K562 (cell line): ENCODE results near the gene ARID4B. TPM values are rescaled to one million over a fixed set of nuclear protein-coding genes. Genes with fewer than 3 reads are reported as not detected.
A peak's percentile ranks its signal among the peaks of the same experiment; 100 is the strongest.

Source experiments
- ATF6 ChIP-seq: sonication (generic); formaldehyde crosslinking; IDR thresholded peaks from 2 replicates; pipeline ENCODE4 v1.4.0; 2020; ENCODE audit warnings: mild to moderate bottlenecking, missing genetic modification reagents
- BRF1 ChIP-seq: IDR thresholded peaks from 3 replicates; pipeline ENCODE4 v1.6.1; 2011; ENCODE audit warnings: borderline replicate concordance, mild to moderate bottlenecking; ENCODE audit not compliant: insufficient read length; ENCODE audit errors: extremely low read depth
- CGGBP1 ChIP-seq: fragments of 250-450 bp; sonication (Bioruptor Pico); IDR thresholded peaks from 2 replicates; pipeline ENCODE4 v1.9.0; 2021; ENCODE audit warnings: mild to moderate bottlenecking
- CREB3 ChIP-seq: fragments of 450-650 bp; conservative IDR thresholded peaks from 2 replicates; pipeline ENCODE4 v1.6.1; 2016; ENCODE audit warnings: missing genetic modification characterization, low read depth, mild to moderate bottlenecking, missing compliant biosample characterization, moderate library complexity
- DIDO1 ChIP-seq: fragments of 450-650 bp; IDR thresholded peaks from 2 replicates; pipeline ENCODE4 v1.6.1; 2016; ENCODE audit warnings: low read depth, missing biosample characterization, missing genetic modification characterization
- EZH2 ChIP-seq: IDR thresholded peaks from 2 replicates; pipeline ENCODE4 v1.6.1; 2012; ENCODE audit warnings: low read depth, mild to moderate bottlenecking, inconsistent platforms, low read length, borderline replicate concordance
- HES1 ChIP-seq: fragments of 450-650 bp; IDR thresholded peaks from 2 replicates; pipeline ENCODE4 v1.6.1; 2016; ENCODE audit warnings: low read depth, mild to moderate bottlenecking, moderate library complexity
- HMGXB4 ChIP-seq: sonication (generic); formaldehyde crosslinking; IDR thresholded peaks from 2 replicates; pipeline ENCODE4 v1.8.1; 2023; ENCODE audit warnings: mild to moderate bottlenecking, missing genetic modification reagents
- KAT7 ChIP-seq: sonication (generic); formaldehyde crosslinking; IDR thresholded peaks from 2 replicates; pipeline ENCODE4 v1.8.0; 2022; ENCODE audit warnings: missing genetic modification reagents, mild to moderate bottlenecking, borderline replicate concordance
- MXD1 ChIP-seq: fragments of 250-450 bp; sonication (Bioruptor Pico); IDR thresholded peaks from 2 replicates; pipeline ENCODE4 v1.8.0; 2021; ENCODE audit warnings: borderline replicate concordance, mild to moderate bottlenecking, moderate library complexity; ENCODE audit not compliant: poor library complexity, severe bottlenecking
- POLR2G ChIP-seq: fragments of 200-400 bp; formaldehyde crosslinking; IDR thresholded peaks from 2 replicates; pipeline ENCODE4 v1.6.1; 2017; ENCODE audit warnings: low read depth, mild to moderate bottlenecking, antibody characterized with exemption, low read length, moderate library complexity
- RCOR1 ChIP-seq, 2 experiments: IDR thresholded peaks; 2 replicates each; pipeline ENCODE4 v1.6.1; 2012; ENCODE audit warnings: low read depth in 2 of 2, low read length in 2 of 2, borderline replicate concordance in 1 of 2, improper control_type of control experiment in 1 of 2
- SLC30A9 ChIP-seq: fragments of 250-450 bp; sonication (Bioruptor Pico); IDR thresholded peaks from 2 replicates; pipeline ENCODE4 v1.8.0; 2022; ENCODE audit warnings: mild to moderate bottlenecking, moderate library complexity
- SMAD3 ChIP-seq: fragments of 450-650 bp; formaldehyde crosslinking; conservative IDR thresholded peaks from 2 replicates; pipeline ENCODE4 v1.4.0; 2020; ENCODE audit warnings: mild to moderate bottlenecking
- SMARCB1 ChIP-seq: IDR thresholded peaks from 2 replicates; pipeline ENCODE4 v1.6.1; 2011; ENCODE audit warnings: improper control_type of control experiment, low read depth; ENCODE audit not compliant: insufficient read length
- SUPT5H ChIP-seq: fragments of 450-650 bp; IDR thresholded peaks from 2 replicates; pipeline ENCODE4 v1.6.1; 2016
- TAF7 ChIP-seq: fragments of 450-650 bp; IDR thresholded peaks from 2 replicates; pipeline ENCODE4 v1.6.1; 2016; ENCODE audit warnings: missing genetic modification characterization, missing compliant biosample characterization
- TAL1 ChIP-seq: fragments of 450-650 bp; IDR thresholded peaks from 2 replicates; pipeline ENCODE4 v1.6.1; 2016; ENCODE audit warnings: mild to moderate bottlenecking
- ZC3H8 ChIP-seq: fragments of 450-650 bp; IDR thresholded peaks from 2 replicates; pipeline ENCODE4 v1.6.1; 2017
- ZEB2 ChIP-seq: fragments of 450-650 bp; IDR thresholded peaks from 2 replicates; pipeline ENCODE4 v1.6.1; 2016
- ZNF408 ChIP-seq: fragments of 250-450 bp; sonication (Bioruptor Pico); IDR thresholded peaks from 2 replicates; pipeline ENCODE4 v1.4.0; 2020; ENCODE audit warnings: low read depth, mild to moderate bottlenecking, moderate library complexity
- ZNF561 ChIP-seq: fragments of 450-650 bp; formaldehyde crosslinking; conservative IDR thresholded peaks from 2 replicates; pipeline ENCODE4 v1.4.0; 2020; ENCODE audit warnings: mild to moderate bottlenecking, moderate library complexity
- ZNF589 ChIP-seq: fragments of 200-800 bp; sonication (Bioruptor generic); IDR thresholded peaks from 2 replicates; pipeline ENCODE4 v1.6.1; 2016; ENCODE audit warnings: low read depth, missing genetic modification characterization, missing compliant biosample characterization
- ZNF764 ChIP-seq: fragments of 250-450 bp; sonication (Bioruptor Pico); IDR thresholded peaks from 2 replicates; pipeline ENCODE4 v1.4.0; 2020; ENCODE audit warnings: low read depth, mild to moderate bottlenecking, moderate library complexity
- ZNF780A ChIP-seq: fragments of 250-450 bp; sonication (Bioruptor Pico); IDR thresholded peaks from 2 replicates; pipeline ENCODE4 v1.5.0; 2021; ENCODE audit warnings: mild to moderate bottlenecking
- polyA plus RNA-seq, 8 experiments: library from polyadenylated mRNA; depleted of rRNA in 4 of 8; stranded (reverse) in 5 of 8; unstranded in 3 of 8; fragments of >200 nt; fragmentation: Nextera tagmentation in 2 of 8; fragmentation: Illumina TruSeq in 1 of 8; extraction: Ambion mirVana in 2 of 8; extraction: Trizol in 1 of 8; gene quantifications; 2 replicates each; pipeline versions ENCODE4 v1.2.1 to v1.2.3, GENCODE V29; 2011 to 2014; ENCODE audit warnings: inconsistent platforms in 1 of 8, missing spikeins in 1 of 8
- total RNA-seq, 7 experiments: library from RNA; depleted of rRNA in 6 of 7; stranded (reverse); fragments of >200 nt in 6 of 7; fragmentation: Illumina TruSeq in 2 of 7; extraction: Trizol in 2 of 7; gene quantifications; 2 replicates each; pipeline versions ENCODE4 v1.2.1 to v1.2.3, GENCODE V29; 2011 to 2021; ENCODE audit warnings: low replicate concordance in 1 of 7

Gene ARID4B
- total and polyA plus RNA-seq, 9 of the 15 experiments (the other 6 are each of a cell fraction or from before 2014, with no cell fraction given) = 8.4 to 38.9 (median 18.5) TPM

- TF ChIP-seq ZC3H8 (no peak), SLC30A9 (no peak), KAT7 (CRISPR knock-in tag) (peak; percentile 36; the same call in 1 of the 2 replicates), CGGBP1 (CRISPR knock-in tag) (no peak), DIDO1 (tag) (no peak), MXD1 (CRISPR knock-in tag) (no peak), ZNF764 (CRISPR knock-in tag) (no peak), CREB3 (tag) (no peak), TAL1 (no peak), ZNF561 (CRISPR knock-in tag) (no peak), HES1 (peak; percentile 46; the same call in 1 of the 2 replicates), SUPT5H (no peak), POLR2G (no peak), RCOR1 (IDR thresholded peaks at IDR 0.05; ENCODE audit: borderline replicate concordance in 1 of 2, low read depth in 2 of 2, low read length in 2 of 2) (peak in 1 of 2 experiments; percentile 49; a peak in 1 of 4 replicates), SMAD3 (CRISPR knock-in tag) (no peak), HMGXB4 (CRISPR knock-in tag) (no peak), BRF1 (no peak), EZH2 (no peak), ZEB2 (0 out of 2 replicates have a peak, but pooled peaks have one; percentile 53), ZNF408 (CRISPR knock-in tag) (no peak), ZNF589 (no peak), ATF6 (no peak), SMARCB1 (no peak), ZNF780A (CRISPR knock-in tag) (no peak), TAF7 (tag) (no peak)
These were observed 120.8 kb downstream of the ARID4B start (continued) for GRCh38 chr1:235207209-235207565.
